ENCODE data around the gene TECTA. TPM values are rescaled to one million over a fixed set of nuclear protein-coding genes. Genes with fewer than 3 reads are reported as not detected.
A peak's percentile ranks its signal among the peaks of the same experiment; 100 is the strongest.

Gene TECTA
- polyA plus RNA-seq, 1 of the 3 experiments (the other 2 are of a cell fraction), result 0.58 TPM

DNA sequence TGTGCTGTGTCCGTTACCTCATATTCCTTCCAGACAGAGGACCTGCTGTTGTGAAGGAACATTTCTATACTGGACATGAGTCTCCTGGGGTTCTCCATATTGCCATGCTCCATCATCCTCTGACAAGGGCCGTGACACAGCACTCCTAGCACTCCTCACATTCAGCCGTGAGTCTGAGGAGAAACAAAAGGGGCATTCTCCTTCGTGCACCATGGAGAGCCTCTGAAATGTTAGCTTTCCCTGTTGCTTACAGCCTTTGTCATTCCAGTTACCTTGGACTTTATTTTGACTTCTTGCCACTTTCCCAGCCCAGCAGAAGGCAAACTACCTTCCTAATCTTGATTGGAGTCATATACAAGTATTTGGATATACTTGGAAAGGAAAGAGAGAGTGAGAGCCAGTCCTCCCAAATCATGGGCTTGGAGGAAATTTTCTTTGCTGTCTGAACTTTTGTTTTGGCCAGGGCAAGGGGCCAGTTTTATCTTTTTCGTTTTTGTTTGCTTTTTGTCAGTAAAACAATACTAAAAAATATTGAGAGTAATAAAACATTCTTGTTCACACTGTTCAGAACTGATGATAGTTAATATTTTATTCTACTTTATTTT is 29.1 kb upstream of the TECTA start:
- no peaks in the 10 kb centered on the region; the same call in 1 of the 2 replicates for H3K9me2 ChIP-seq
- no peak for DNase-seq
- peaks cover 0 to 6% of the 10 kb centered on the region in 2 experiments; a peak in 2 of 4 replicates for H3K4me1 ChIP-seq (ENCODE audit: control insufficient read depth in 1 of 2, insufficient read depth in 2 of 2, low read depth in 1 of 2, low read length in 1 of 2)
- H3K4me2 ChIP-seq, result no peak overlapping the region
- H2AFZ ChIP-seq (ENCODE audit: low read depth), result no peak overlapping the region
- no peaks in the 10 kb centered on the region for H4K20me1 ChIP-seq (ENCODE audit: insufficient read depth)
- peak overlapping the region in 1 of 2 experiments; percentile 55; a peak in 2 of 4 replicates for H3K27ac ChIP-seq (ENCODE audit: low read depth in 2 of 2, low read length in 1 of 2)
- no peak for TF ChIP-seq MXI1 (IDR thresholded peaks at IDR 0.05; ENCODE audit: low read depth, low read length)
- TF ChIP-seq, protein P1, sequence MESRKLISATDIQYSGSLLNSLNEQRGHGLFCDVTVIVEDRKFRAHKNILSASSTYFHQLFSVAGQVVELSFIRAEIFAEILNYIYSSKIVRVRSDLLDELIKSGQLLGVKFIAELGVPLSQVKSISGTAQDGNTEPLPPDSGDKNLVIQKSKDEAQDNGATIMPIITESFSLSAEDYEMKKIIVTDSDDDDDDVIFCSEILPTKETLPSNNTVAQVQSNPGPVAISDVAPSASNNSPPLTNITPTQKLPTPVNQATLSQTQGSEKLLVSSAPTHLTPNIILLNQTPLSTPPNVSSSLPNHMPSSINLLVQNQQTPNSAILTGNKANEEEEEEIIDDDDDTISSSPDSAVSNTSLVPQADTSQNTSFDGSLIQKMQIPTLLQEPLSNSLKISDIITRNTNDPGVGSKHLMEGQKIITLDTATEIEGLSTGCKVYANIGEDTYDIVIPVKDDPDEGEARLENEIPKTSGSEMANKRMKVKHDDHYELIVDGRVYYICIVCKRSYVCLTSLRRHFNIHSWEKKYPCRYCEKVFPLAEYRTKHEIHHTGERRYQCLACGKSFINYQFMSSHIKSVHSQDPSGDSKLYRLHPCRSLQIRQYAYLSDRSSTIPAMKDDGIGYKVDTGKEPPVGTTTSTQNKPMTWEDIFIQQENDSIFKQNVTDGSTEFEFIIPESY (IDR thresholded peaks at IDR 0.05; ENCODE audit: borderline replicate concordance, low read depth), result no peak
- TF ChIP-seq EZH2phosphoT487 (IDR thresholded peaks at IDR 0.05; ENCODE audit: borderline replicate concordance, low read depth), result no peak
- TF ChIP-seq RFX5 (IDR thresholded peaks at IDR 0.05; ENCODE audit: low read length), result no peak
- no peak for TF ChIP-seq FOSL2 (IDR thresholded peaks at IDR 0.05; ENCODE audit: borderline replicate concordance, low read depth)
- TF ChIP-seq GATA2 (CRISPR knock-in tag; IDR thresholded peaks at IDR 0.05), result no peak
- TF ChIP-seq RCOR1 (IDR thresholded peaks at IDR 0.05; ENCODE audit: low read length), result no peak
- TF ChIP-seq, protein P2, sequence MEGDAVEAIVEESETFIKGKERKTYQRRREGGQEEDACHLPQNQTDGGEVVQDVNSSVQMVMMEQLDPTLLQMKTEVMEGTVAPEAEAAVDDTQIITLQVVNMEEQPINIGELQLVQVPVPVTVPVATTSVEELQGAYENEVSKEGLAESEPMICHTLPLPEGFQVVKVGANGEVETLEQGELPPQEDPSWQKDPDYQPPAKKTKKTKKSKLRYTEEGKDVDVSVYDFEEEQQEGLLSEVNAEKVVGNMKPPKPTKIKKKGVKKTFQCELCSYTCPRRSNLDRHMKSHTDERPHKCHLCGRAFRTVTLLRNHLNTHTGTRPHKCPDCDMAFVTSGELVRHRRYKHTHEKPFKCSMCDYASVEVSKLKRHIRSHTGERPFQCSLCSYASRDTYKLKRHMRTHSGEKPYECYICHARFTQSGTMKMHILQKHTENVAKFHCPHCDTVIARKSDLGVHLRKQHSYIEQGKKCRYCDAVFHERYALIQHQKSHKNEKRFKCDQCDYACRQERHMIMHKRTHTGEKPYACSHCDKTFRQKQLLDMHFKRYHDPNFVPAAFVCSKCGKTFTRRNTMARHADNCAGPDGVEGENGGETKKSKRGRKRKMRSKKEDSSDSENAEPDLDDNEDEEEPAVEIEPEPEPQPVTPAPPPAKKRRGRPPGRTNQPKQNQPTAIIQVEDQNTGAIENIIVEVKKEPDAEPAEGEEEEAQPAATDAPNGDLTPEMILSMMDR (IDR thresholded peaks at IDR 0.05), result no peak
- TF ChIP-seq TCF12 (IDR thresholded peaks at IDR 0.05), result no peak
- no peak for TF ChIP-seq TEAD4 (IDR thresholded peaks at IDR 0.05; ENCODE audit: borderline replicate concordance, insufficient read depth)
- TF ChIP-seq, protein P3, sequence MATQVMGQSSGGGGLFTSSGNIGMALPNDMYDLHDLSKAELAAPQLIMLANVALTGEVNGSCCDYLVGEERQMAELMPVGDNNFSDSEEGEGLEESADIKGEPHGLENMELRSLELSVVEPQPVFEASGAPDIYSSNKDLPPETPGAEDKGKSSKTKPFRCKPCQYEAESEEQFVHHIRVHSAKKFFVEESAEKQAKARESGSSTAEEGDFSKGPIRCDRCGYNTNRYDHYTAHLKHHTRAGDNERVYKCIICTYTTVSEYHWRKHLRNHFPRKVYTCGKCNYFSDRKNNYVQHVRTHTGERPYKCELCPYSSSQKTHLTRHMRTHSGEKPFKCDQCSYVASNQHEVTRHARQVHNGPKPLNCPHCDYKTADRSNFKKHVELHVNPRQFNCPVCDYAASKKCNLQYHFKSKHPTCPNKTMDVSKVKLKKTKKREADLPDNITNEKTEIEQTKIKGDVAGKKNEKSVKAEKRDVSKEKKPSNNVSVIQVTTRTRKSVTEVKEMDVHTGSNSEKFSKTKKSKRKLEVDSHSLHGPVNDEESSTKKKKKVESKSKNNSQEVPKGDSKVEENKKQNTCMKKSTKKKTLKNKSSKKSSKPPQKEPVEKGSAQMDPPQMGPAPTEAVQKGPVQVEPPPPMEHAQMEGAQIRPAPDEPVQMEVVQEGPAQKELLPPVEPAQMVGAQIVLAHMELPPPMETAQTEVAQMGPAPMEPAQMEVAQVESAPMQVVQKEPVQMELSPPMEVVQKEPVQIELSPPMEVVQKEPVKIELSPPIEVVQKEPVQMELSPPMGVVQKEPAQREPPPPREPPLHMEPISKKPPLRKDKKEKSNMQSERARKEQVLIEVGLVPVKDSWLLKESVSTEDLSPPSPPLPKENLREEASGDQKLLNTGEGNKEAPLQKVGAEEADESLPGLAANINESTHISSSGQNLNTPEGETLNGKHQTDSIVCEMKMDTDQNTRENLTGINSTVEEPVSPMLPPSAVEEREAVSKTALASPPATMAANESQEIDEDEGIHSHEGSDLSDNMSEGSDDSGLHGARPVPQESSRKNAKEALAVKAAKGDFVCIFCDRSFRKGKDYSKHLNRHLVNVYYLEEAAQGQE (IDR thresholded peaks at IDR 0.05; ENCODE audit: low read depth, low read length), result no peak
- TF ChIP-seq NRF1 (IDR thresholded peaks at IDR 0.05; ENCODE audit: low read depth, low read length), result no peak
- 0 out of 2 replicates have a peak, but pooled peaks cover 4% of the 10 kb centered on the region for H3K9me3 ChIP-seq
- ChIA-PET POLR2A (no interaction called here), CTCF (no interaction called here)
- no peak overlapping the region for H3K4me3 ChIP-seq (ENCODE audit: low read depth in 2 of 2, low read length in 1 of 2)
- no peaks in the 10 kb centered on the region for H3K79me2 ChIP-seq (ENCODE audit: insufficient read depth)
- 77% methylated on average over 5 of the region's 5 CpGs for WGBS (ENCODE audit: low lambda C conversion rate)
- H3F3A ChIP-seq (replicated peaks; ENCODE audit: insufficient read depth), result no peaks in the 10 kb centered on the region
- no peak overlapping the region for H3K9ac ChIP-seq
- no peaks in the 10 kb centered on the region for H3K27me3 ChIP-seq (ENCODE audit: insufficient read depth)
- H3K36me3 ChIP-seq (replicated peaks in 1 of 2; ENCODE audit: control insufficient read depth in 1 of 2, insufficient read depth in 2 of 2, low read length in 1 of 2), result peaks cover 48 to 51% of the 10 kb centered on the region in 2 experiments
